GM19023 (cell line): ENCODE data around the gene NOXA1.

Experiments used
- ATAC-seq: cut with Tn5 transposase; IDR thresholded peaks from one replicate; pipeline ENCODE4 v1.9.1; 2021; ENCODE audit warnings: mild to moderate bottlenecking, moderate library complexity; ENCODE audit not compliant: unreplicated experiment

NOXA1 gene

GRCh38 chr9:137482094-137482781, 59.0 kb downstream of the NOXA1 start:
- no peak for ATAC-seq
